Liver (tissue), 9 donors: ENCODE measurements around the gene ZCCHC17. TPM values are rescaled to one million over a fixed set of nuclear protein-coding genes. Genes with fewer than 3 reads are reported as not detected.

Source experiments
- DNase-seq: peaks from one replicate; pipeline ENCODE4 v3.0.0-alpha.2; 2017; ENCODE audit warnings: low spot score
- H3K27ac ChIP-seq, 2 donors: one replicate each; pipeline ENCODE4 v1.7.0; 2013; ENCODE audit warnings: inconsistent platforms in 2 of 2, low read length in 2 of 2, control low read depth in 1 of 2, low read depth in 1 of 2, mild to moderate bottlenecking in 1 of 2
- H3K27me3 ChIP-seq, 4 donors: one replicate each; pipeline versions ENCODE4 v1.6.1 to v1.7.0; 2013; ENCODE audit warnings: low read length in 3 of 4, inconsistent platforms in 1 of 4, mild to moderate bottlenecking in 1 of 4, moderate library complexity in 1 of 4; ENCODE audit not compliant: control insufficient read depth in 4 of 4, insufficient read depth in 4 of 4
- H3K36me3 ChIP-seq, 4 donors: one replicate each; pipeline versions ENCODE4 v1.6.1 to v1.7.0; 2013; ENCODE audit warnings: low read length in 3 of 4, mild to moderate bottlenecking in 3 of 4, low read depth in 1 of 4, moderate library complexity in 1 of 4; ENCODE audit not compliant: control insufficient read depth in 4 of 4, insufficient read depth in 3 of 4
- H3K4me1 ChIP-seq, 4 donors: one replicate each; pipeline versions ENCODE4 v1.6.1 to v1.7.0; 2013; ENCODE audit warnings: low read length in 3 of 4, mild to moderate bottlenecking in 3 of 4, moderate library complexity in 1 of 4; ENCODE audit not compliant: control insufficient read depth in 4 of 4, insufficient read depth in 4 of 4
- H3K4me3 ChIP-seq, 3 donors: one replicate each; pipeline versions ENCODE4 v1.6.1 to v1.7.0; 2013; ENCODE audit warnings: low read length in 3 of 3, control low read depth in 1 of 3, low read depth in 1 of 3, mild to moderate bottlenecking in 1 of 3
- H3K9ac ChIP-seq, 2 donors: one replicate each; pipeline ENCODE4 v1.7.0; 2013; ENCODE audit warnings: low read length in 2 of 2, mild to moderate bottlenecking in 2 of 2, moderate library complexity in 2 of 2, control low read depth in 1 of 2, low read depth in 1 of 2
- H3K9me3 ChIP-seq, 4 donors: one replicate each; pipeline versions ENCODE4 v1.6.1 to v1.7.0; 2013; ENCODE audit warnings: low read length in 3 of 4; ENCODE audit not compliant: control insufficient read depth in 4 of 4
- ATF3 ChIP-seq: IDR thresholded peaks from 2 replicates; pipeline ENCODE4 v1.6.1; 2016; ENCODE audit warnings: antibody characterized with exemption
- CTCF ChIP-seq: fragments of 150-350 bp; IDR thresholded peaks from 2 replicates; pipeline ENCODE4 v1.5.1; 2017; ENCODE audit warnings: improper control_type of control experiment, low read depth, low read length; ENCODE audit not compliant: missing input control
- FOXA1 ChIP-seq: IDR thresholded peaks from 2 replicates; pipeline ENCODE4 v1.6.1; 2016; ENCODE audit warnings: antibody characterized with exemption
- FOXA2 ChIP-seq: IDR thresholded peaks from 2 replicates; pipeline ENCODE4 v1.6.1; 2016; ENCODE audit warnings: antibody characterized with exemption
- GABPA ChIP-seq, 2 donors: IDR thresholded peaks in 1 of 2; conservative IDR thresholded peaks in 1 of 2; 2 replicates each; pipeline ENCODE4 v1.6.1; 2016; ENCODE audit warnings: antibody characterized with exemption in 2 of 2, mild to moderate bottlenecking in 1 of 2, moderate library complexity in 1 of 2
- HNF4A ChIP-seq, 2 donors: conservative IDR thresholded peaks; 2 replicates each; pipeline ENCODE4 v1.6.1; 2016; ENCODE audit warnings: antibody characterized with exemption in 2 of 2, mild to moderate bottlenecking in 2 of 2
- HNF4G ChIP-seq: IDR thresholded peaks from 2 replicates; pipeline ENCODE4 v1.6.1; 2016; ENCODE audit warnings: antibody characterized with exemption
- JUND ChIP-seq, 2 donors: IDR thresholded peaks; 2 replicates each; pipeline ENCODE4 v1.6.1; 2016; ENCODE audit warnings: antibody characterized with exemption in 2 of 2
- NR2F2 ChIP-seq: IDR thresholded peaks from 2 replicates; pipeline ENCODE4 v1.6.1; 2016; ENCODE audit warnings: antibody characterized with exemption
- RAD21 ChIP-seq, 2 donors: IDR thresholded peaks; 2 replicates each; pipeline ENCODE4 v1.6.1; 2016; ENCODE audit warnings: antibody characterized with exemption in 2 of 2, mild to moderate bottlenecking in 2 of 2
- REST ChIP-seq: IDR thresholded peaks from 2 replicates; pipeline ENCODE4 v1.6.1; 2016; ENCODE audit warnings: antibody characterized with exemption, mild to moderate bottlenecking
- RXRA ChIP-seq, 2 donors: IDR thresholded peaks; 2 replicates each; pipeline ENCODE4 v1.6.1; 2017 to 2018; ENCODE audit warnings: antibody characterized with exemption in 2 of 2, mild to moderate bottlenecking in 1 of 2
- SP1 ChIP-seq: IDR thresholded peaks from 2 replicates; pipeline ENCODE4 v1.6.1; 2018; ENCODE audit warnings: antibody characterized with exemption, mild to moderate bottlenecking
- TAF1 ChIP-seq: conservative IDR thresholded peaks from 2 replicates; pipeline ENCODE4 v1.6.1; 2016; ENCODE audit warnings: antibody characterized with exemption, mild to moderate bottlenecking
- YY1 ChIP-seq: IDR thresholded peaks from 2 replicates; pipeline ENCODE4 v1.6.1; 2016; ENCODE audit warnings: antibody characterized with exemption, mild to moderate bottlenecking
- ZBTB33 ChIP-seq: IDR thresholded peaks from 2 replicates; pipeline ENCODE4 v1.6.1; 2016; ENCODE audit warnings: antibody characterized with exemption
- WGBS: extraction: QIAGEN DNeasy Blood & Tissue Kit; methylation state at CpG from one replicate; pipeline ENCODE4 v1.1.7; 2013; 5-methylcytosine and 5-hydroxymethylcytosine counted together
- polyA plus RNA-seq, 2 donors: library from polyadenylated mRNA; stranded (reverse) in 1 of 2; unstranded in 1 of 2; fragments of 200-250 nt in 1 of 2; fragments of >200 nt in 1 of 2; fragmentation: Nextera tagmentation in 1 of 2; extraction: Ambion mirVana in 1 of 2; gene quantifications; one replicate each; pipeline versions ENCODE4 v1.2.1 to v1.2.3, GENCODE V29; 2013 to 2015
- total RNA-seq, 2 donors: library from RNA; depleted of rRNA; stranded (reverse); fragments of >200 nt; gene quantifications; one replicate each; pipeline ENCODE4 v1.2.3, GENCODE V29; 2014
- donor health status: healthy.
- donor health status: healthy.
- donor health status: healthy.
- donor health status: healthy.
- donor health status: healthy.

ZCCHC17 gene
- total and polyA plus RNA-seq, 4 donors, result 7.4 to 15.1 (median 9.2) TPM

- no peak for TF ChIP-seq YY1
- no peak for TF ChIP-seq RXRA (IDR thresholded peaks at IDR 0.05)
- no peak for TF ChIP-seq GABPA (IDR thresholded peaks at IDR 0.05 in 1 of 2, conservative IDR thresholded peaks at IDR 0.05 in 1 of 2)
- TF ChIP-seq TAF1, result no peak
- TF ChIP-seq HNF4G, result no peak
- TF ChIP-seq CTCF, result no peak
- no peak for TF ChIP-seq JUND (IDR thresholded peaks at IDR 0.05)
- TF ChIP-seq FOXA2, result no peak
- no peak for TF ChIP-seq RAD21 (IDR thresholded peaks at IDR 0.05)
- TF ChIP-seq NR2F2, result no peak
- TF ChIP-seq SP1, result no peak
- TF ChIP-seq ATF3, result no peak
- no peak for TF ChIP-seq ZBTB33
- no peak for TF ChIP-seq HNF4A (conservative IDR thresholded peaks at IDR 0.05)
- no peak for TF ChIP-seq REST
- no peak for TF ChIP-seq FOXA1
- no peaks in the 10 kb centered on the region for H3K4me1 ChIP-seq
- H3K36me3 ChIP-seq, result peaks cover 0 to 8% (median 3%) of the 10 kb centered on the region in 4 donors
- H3K9me3 ChIP-seq, result no peaks in the 10 kb centered on the region
- H3K9ac ChIP-seq, result no peak overlapping the region
- no peak for DNase-seq
- H3K27me3 ChIP-seq, result no peaks in the 10 kb centered on the region
- H3K27ac ChIP-seq, result no peak overlapping the region
- WGBS, result 99% methylated on average over 1 of the region's 1 CpG
- H3K4me3 ChIP-seq, result no peak overlapping the region
Observed at GRCh38 chr1:31326461-31326860, 29.6 kb downstream of the ZCCHC17 start.

- TF ChIP-seq HNF4A (conservative IDR thresholded peaks at IDR 0.05) (no peak), ZBTB33 (no peak), TAF1 (no peak)
- H3K36me3 ChIP-seq, result peaks cover 0 to 8% (median 2%) of the 10 kb centered on the region in 4 donors
- DNase-seq, result no peak
- H3K27ac ChIP-seq, result no peak overlapping the region
- no peak overlapping the region for H3K9ac ChIP-seq
- no peaks in the 10 kb centered on the region for H3K27me3 ChIP-seq
- H3K9me3 ChIP-seq, result no peaks in the 10 kb centered on the region
- H3K4me1 ChIP-seq, result no peaks in the 10 kb centered on the region
- no peak overlapping the region for H3K4me3 ChIP-seq
- WGBS, result 90% methylated on average over 3 of the region's 3 CpGs
Observed at GRCh38 chr1:31327381-31327780, 30.5 kb downstream of the ZCCHC17 start.
